Measurements from ENCODE around the gene DFFB. TPM values are rescaled to one million over a fixed set of nuclear protein-coding genes. Genes with fewer than 3 reads are reported as not detected.

Gene DFFB
- total RNA-seq, 1 experiment from 2014 or later, result 17.1 TPM

DNA sequence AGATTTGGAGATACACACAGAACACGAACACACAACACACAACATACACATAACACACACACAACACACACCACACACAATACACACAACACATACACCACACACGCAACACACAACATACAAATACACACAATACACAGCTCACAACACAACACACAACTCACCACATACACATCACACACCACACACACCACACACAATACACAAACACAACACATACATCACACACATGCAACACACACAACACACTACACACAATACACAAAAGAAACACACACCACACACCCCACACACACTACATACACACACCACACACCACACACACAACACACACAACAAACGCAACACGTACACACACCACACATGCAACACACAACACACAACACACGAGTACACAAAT is 71.8 kb downstream of the DFFB start:
- DNase-seq (no peak), ATAC-seq (no peak)
- TF ChIP-seq, protein P1, sequence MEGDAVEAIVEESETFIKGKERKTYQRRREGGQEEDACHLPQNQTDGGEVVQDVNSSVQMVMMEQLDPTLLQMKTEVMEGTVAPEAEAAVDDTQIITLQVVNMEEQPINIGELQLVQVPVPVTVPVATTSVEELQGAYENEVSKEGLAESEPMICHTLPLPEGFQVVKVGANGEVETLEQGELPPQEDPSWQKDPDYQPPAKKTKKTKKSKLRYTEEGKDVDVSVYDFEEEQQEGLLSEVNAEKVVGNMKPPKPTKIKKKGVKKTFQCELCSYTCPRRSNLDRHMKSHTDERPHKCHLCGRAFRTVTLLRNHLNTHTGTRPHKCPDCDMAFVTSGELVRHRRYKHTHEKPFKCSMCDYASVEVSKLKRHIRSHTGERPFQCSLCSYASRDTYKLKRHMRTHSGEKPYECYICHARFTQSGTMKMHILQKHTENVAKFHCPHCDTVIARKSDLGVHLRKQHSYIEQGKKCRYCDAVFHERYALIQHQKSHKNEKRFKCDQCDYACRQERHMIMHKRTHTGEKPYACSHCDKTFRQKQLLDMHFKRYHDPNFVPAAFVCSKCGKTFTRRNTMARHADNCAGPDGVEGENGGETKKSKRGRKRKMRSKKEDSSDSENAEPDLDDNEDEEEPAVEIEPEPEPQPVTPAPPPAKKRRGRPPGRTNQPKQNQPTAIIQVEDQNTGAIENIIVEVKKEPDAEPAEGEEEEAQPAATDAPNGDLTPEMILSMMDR (conservative IDR thresholded peaks at IDR 0.05; ENCODE audit: low read depth, low read length), result no peak
- TF ChIP-seq EZH2phosphoT487 (IDR thresholded peaks at IDR 0.05; ENCODE audit: borderline replicate concordance, low read length) (no peak), EZH2 (IDR thresholded peaks at IDR 0.05; ENCODE audit: low read length, unreplicated experiment) (no peak)
- ChIA-PET POLR2A (ENCODE audit: unreplicated experiment) (no interaction called here), CTCF (no interaction called here)
- no peaks in the 10 kb centered on the region for H3K9me2 ChIP-seq (replicated peaks; ENCODE audit: low read length)
- no peaks in the 10 kb centered on the region for H4K20me1 ChIP-seq (ENCODE audit: low read length)
- H3K9ac ChIP-seq (ENCODE audit: low read length), result no peak overlapping the region
- H2AFZ ChIP-seq (ENCODE audit: low read length), result no peak overlapping the region
- intact Hi-C loops (cut with micrococcal nuclease), result no loop called here
- no peaks in the 10 kb centered on the region for H3K4me1 ChIP-seq (ENCODE audit: insufficient read depth, low read length)
- H3K36me3 ChIP-seq (ENCODE audit: low read depth, low read length), result no peaks in the 10 kb centered on the region
- no peak overlapping the region for H3K27ac ChIP-seq (ENCODE audit: low read length)
- H3K4me3 ChIP-seq (ENCODE audit: low read length), result no peak overlapping the region
- H3K9me3 ChIP-seq (ENCODE audit: low read length), result no peaks in the 10 kb centered on the region
- peaks cover 62% of the 10 kb centered on the region for H3K27me3 ChIP-seq (ENCODE audit: low read length)
- no peaks in the 10 kb centered on the region for H3F3A ChIP-seq (ENCODE audit: low read length, unreplicated experiment)
- no peaks in the 10 kb centered on the region for H3K79me2 ChIP-seq (ENCODE audit: low read length)
- no TSS peak for BruUV-seq (replicated peaks)
- no peak overlapping the region for H3K4me2 ChIP-seq (ENCODE audit: low read length)

DNA sequence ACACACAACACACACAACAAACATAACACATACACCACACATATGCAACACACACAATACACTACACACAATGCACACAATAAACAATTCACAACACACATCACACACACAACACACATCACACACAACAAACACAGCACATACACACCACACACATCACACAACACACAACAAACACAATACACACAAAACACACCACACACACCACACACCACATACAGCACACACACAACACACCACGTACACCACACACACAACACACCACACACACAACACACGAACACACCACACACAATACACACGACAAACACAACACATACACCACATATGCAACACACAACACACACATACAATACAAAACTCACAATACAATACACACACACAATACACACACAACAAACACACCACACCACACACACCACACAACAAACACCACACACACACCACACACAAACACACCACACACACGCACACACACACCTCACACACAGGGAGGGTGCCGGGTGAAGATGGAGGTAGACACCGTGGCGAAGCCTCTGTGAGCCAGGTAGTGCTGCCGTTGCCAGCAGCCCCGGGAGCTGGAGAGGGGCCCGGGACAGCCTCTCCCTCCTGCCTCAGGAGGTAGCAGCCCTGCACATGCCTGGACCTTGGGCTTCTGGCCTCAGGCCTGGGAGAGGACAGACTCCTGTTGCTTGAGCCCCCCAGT is 73.2 kb downstream of the DFFB start:
- 0 out of 2 replicates have a peak, but pooled peaks cover 1% of the 10 kb centered on the region for H3K9me3 ChIP-seq (ENCODE audit: low read length)
- H3K79me2 ChIP-seq (ENCODE audit: low read length), result no peaks in the 10 kb centered on the region
- ATAC-seq (no peak), DNase-seq (no peak)
- H2AFZ ChIP-seq (ENCODE audit: low read length), result no peak overlapping the region
- H3K27me3 ChIP-seq (ENCODE audit: low read length), result peaks cover 63% of the 10 kb centered on the region
- H3K4me2 ChIP-seq (ENCODE audit: low read length), result no peak overlapping the region
- H3K27ac ChIP-seq (ENCODE audit: low read length), result no peak overlapping the region
- no peaks in the 10 kb centered on the region for H3F3A ChIP-seq (ENCODE audit: low read length, unreplicated experiment)
- no TSS peak for BruUV-seq (replicated peaks)
- no peaks in the 10 kb centered on the region for H3K9me2 ChIP-seq (replicated peaks; ENCODE audit: low read length)
- no peaks in the 10 kb centered on the region for H3K4me1 ChIP-seq (ENCODE audit: insufficient read depth, low read length)
- no peaks in the 10 kb centered on the region for H3K36me3 ChIP-seq (ENCODE audit: low read depth, low read length)
- intact Hi-C loops (cut with micrococcal nuclease), result no loop called here
- H4K20me1 ChIP-seq (ENCODE audit: low read length), result no peaks in the 10 kb centered on the region
- no peak overlapping the region for H3K9ac ChIP-seq (ENCODE audit: low read length)
- no peak overlapping the region for H3K4me3 ChIP-seq (ENCODE audit: low read length)
- TF ChIP-seq EZH2phosphoT487 (IDR thresholded peaks at IDR 0.05; ENCODE audit: borderline replicate concordance, low read length) (no peak), EZH2 (IDR thresholded peaks at IDR 0.05; ENCODE audit: low read length, unreplicated experiment) (no peak)
- TF ChIP-seq, protein P1 (conservative IDR thresholded peaks at IDR 0.05; ENCODE audit: low read depth, low read length), result no peak
- ChIA-PET CTCF (no interaction called here), POLR2A (ENCODE audit: unreplicated experiment) (no interaction called here)
